Measurements from ENCODE around the gene RPL23.
A peak's percentile ranks its signal among the peaks of the same experiment; 100 is the strongest.

The RPL23 gene

GRCh38 chr17:38853292-38854219 is at the start of gene RPL23:
TSS of gene RPL23 (minus strand) at chr17:38853721. CDS start at chr17:38853710, 11 bp downstream.
- no peak for TF ChIP-seq GATA1 (IDR thresholded peaks at IDR 0.05; ENCODE audit: low read depth, low read length)
- TF ChIP-seq POLR2A (IDR thresholded peaks at IDR 0.05; ENCODE audit: low read length): peak; percentile 98
- peak; percentile 97 for DNase-seq

GRCh38 chr17:38900978-38901656 is 47.6 kb upstream of the RPL23 start:
- peak; percentile 9 to 17 for DNase-seq
- no peak for TF ChIP-seq POLR2A (IDR thresholded peaks at IDR 0.05; ENCODE audit: low read length)

GRCh38 chr17:38899421-38899820 is 45.9 kb upstream of the RPL23 start:
- TF ChIP-seq GATA1 (IDR thresholded peaks at IDR 0.05; ENCODE audit: low read depth, low read length): no peak
- no peak for TF ChIP-seq POLR2A (IDR thresholded peaks at IDR 0.05; ENCODE audit: low read length)
- DNase-seq: no peak

- TF ChIP-seq POLR2A (IDR thresholded peaks at IDR 0.05; ENCODE audit: low read length) (no peak), GATA1 (IDR thresholded peaks at IDR 0.05; ENCODE audit: low read depth, low read length) (no peak)
- DNase-seq: no peak
Measured at GRCh38 chr17:38898812-38899348, 45.4 kb upstream of the RPL23 start.

- no peak for TF ChIP-seq GATA1 (IDR thresholded peaks at IDR 0.05; ENCODE audit: low read depth, low read length)
Measured at GRCh38 chr17:38898291-38898679, 44.8 kb upstream of the RPL23 start.

GRCh38 chr17:38897671-38898290 is 44.3 kb upstream of the RPL23 start:
- no peak for DNase-seq
- TF ChIP-seq POLR2A (IDR thresholded peaks at IDR 0.05; ENCODE audit: low read length): no peak
- no peak for TF ChIP-seq GATA1 (IDR thresholded peaks at IDR 0.05; ENCODE audit: low read depth, low read length)

More at GRCh38 chr17:38898291-38898679, 44.8 kb upstream of the RPL23 start:
- no peak for DNase-seq

- TF ChIP-seq POLR2A (IDR thresholded peaks at IDR 0.05; ENCODE audit: low read length) (no peak), GATA1 (IDR thresholded peaks at IDR 0.05; ENCODE audit: low read depth, low read length) (no peak)
- DNase-seq: no peak
Measured at GRCh38 chr17:38897176-38897575, 43.7 kb upstream of the RPL23 start.

GRCh38 chr17:38896346-38896954 is 42.9 kb upstream of the RPL23 start:
- no peak for TF ChIP-seq POLR2A (IDR thresholded peaks at IDR 0.05; ENCODE audit: low read length)
- TF ChIP-seq GATA1 (IDR thresholded peaks at IDR 0.05; ENCODE audit: low read depth, low read length): no peak
- no peak for DNase-seq

GRCh38 chr17:38894276-38894675 is 40.8 kb upstream of the RPL23 start:
- no peak for TF ChIP-seq GATA1 (IDR thresholded peaks at IDR 0.05; ENCODE audit: low read depth, low read length)
- TF ChIP-seq POLR2A (IDR thresholded peaks at IDR 0.05; ENCODE audit: low read length): no peak
- DNase-seq: peak in 1 of 2 experiments; percentile 44

GRCh38 chr17:38893607-38894006 is 40.1 kb upstream of the RPL23 start:
- TF ChIP-seq GATA1 (IDR thresholded peaks at IDR 0.05; ENCODE audit: low read depth, low read length) (no peak), POLR2A (IDR thresholded peaks at IDR 0.05; ENCODE audit: low read length) (no peak)
- no peak for DNase-seq

- DNase-seq: peak; percentile 19 to 35
- TF ChIP-seq POLR2A (IDR thresholded peaks at IDR 0.05; ENCODE audit: low read length) (no peak), GATA1 (IDR thresholded peaks at IDR 0.05; ENCODE audit: low read depth, low read length) (no peak)
Measured at GRCh38 chr17:38893113-38893512, 39.6 kb upstream of the RPL23 start.

- DNase-seq: no peak
- TF ChIP-seq GATA1 (IDR thresholded peaks at IDR 0.05; ENCODE audit: low read depth, low read length): no peak
- TF ChIP-seq POLR2A (IDR thresholded peaks at IDR 0.05; ENCODE audit: low read length): no peak
Measured at GRCh38 chr17:38892620-38893019, 39.1 kb upstream of the RPL23 start.

- TF ChIP-seq POLR2A (IDR thresholded peaks at IDR 0.05; ENCODE audit: low read length) (no peak), GATA1 (IDR thresholded peaks at IDR 0.05; ENCODE audit: low read depth, low read length) (no peak)
- no peak for DNase-seq
Measured at GRCh38 chr17:38892083-38892482, 38.6 kb upstream of the RPL23 start.

All from erythroblast (primary cell).